Measurements from ENCODE around the gene SLC16A12.

- no peak for TF ChIP-seq EP300 (IDR thresholded peaks at IDR 0.05)
- TF ChIP-seq CTCF (IDR thresholded peaks at IDR 0.05), result no peak
- no peak for TF ChIP-seq POLR2A (IDR thresholded peaks at IDR 0.05)
- no peak for TF ChIP-seq POLR2AphosphoS5 (IDR thresholded peaks at IDR 0.05)
Measured at GRCh38 chr10:89490596-89491335, 44.6 kb downstream of the SLC16A12 start.
